Uterus (tissue), 4 donors: ENCODE data around the gene HEMK1. TPM values are rescaled to one million over a fixed set of nuclear protein-coding genes. Genes with fewer than 3 reads are reported as not detected.

ENCODE experiments used
- DNase-seq, 2 donors: peaks; one replicate each; pipeline ENCODE4 v3.0.0-alpha.2; 2019 to 2020
- H3K27ac ChIP-seq, 2 donors: fragments of 200-600 bp; sonication (generic); 1 replicate in 1 of 2; 2 replicates in 1 of 2; pipeline ENCODE4 v1.5.1; 2016 to 2018
- H3K27me3 ChIP-seq, 2 donors: fragments of 200-600 bp; sonication (generic); one replicate each; pipeline ENCODE4 v1.5.1; 2018 to 2019; ENCODE audit warnings: control low read depth in 1 of 2
- H3K36me3 ChIP-seq, 2 donors: fragments of 200-600 bp; sonication (generic); one replicate each; pipeline ENCODE4 v1.5.1; 2019; ENCODE audit warnings: control low read depth in 1 of 2
- H3K4me1 ChIP-seq, 2 donors: fragments of 200-600 bp; sonication (generic); one replicate each; pipeline ENCODE4 v1.5.1; 2018 to 2019; ENCODE audit warnings: control low read depth in 1 of 2
- H3K4me3 ChIP-seq, 2 donors: fragments of 200-600 bp; sonication (generic); 1 replicate in 1 of 2; 2 replicates in 1 of 2; pipeline ENCODE4 v1.5.1; 2018 to 2019; ENCODE audit warnings: mild to moderate bottlenecking in 1 of 2
- H3K9me3 ChIP-seq, 2 donors: fragments of 200-600 bp; sonication (generic); one replicate each; pipeline ENCODE4 v1.5.1; 2019; ENCODE audit warnings: control low read depth in 1 of 2
- CTCF ChIP-seq, 4 experiments: fragments of 200-600 bp in 2 of 4; fragments of 450-650 bp in 2 of 4; sonication (generic) in 2 of 4; IDR thresholded peaks; one replicate each; pipeline ENCODE4 v1.5.1; 2016 to 2019; ENCODE audit warnings: antibody characterized with exemption in 4 of 4, mild to moderate bottlenecking in 2 of 4, moderate library complexity in 1 of 4
- POLR2A ChIP-seq, 2 donors: fragments of 450-650 bp; IDR thresholded peaks; one replicate each; pipeline ENCODE4 v1.6.1; 2016; ENCODE audit warnings: antibody characterized with exemption in 2 of 2, mild to moderate bottlenecking in 1 of 2, moderate library complexity in 1 of 2
- intact Hi-C: fragments of 100-400 bp; cut with DNase I; formaldehyde crosslinking; loops from one replicate; pipeline ENCODE4 v1.15.1; 2023; ENCODE audit warnings: low total_unique reads
- total RNA-seq, 4 donors: library from RNA; depleted of rRNA in 3 of 4; stranded (reverse); fragments of >200 nt in 3 of 4; gene quantifications; one replicate each; pipeline versions ENCODE4 v1.1.0 to v1.2.4, GENCODE V29; 2014 to 2023
- donor health status: DM: yes; HTN: yes; CAD: no.

HEMK1 gene
- total RNA-seq, 4 donors from 2014 or later, result 0.77 to 26.5 (median 11.4) TPM

GRCh38 chr3:50545781-50546180, 23.5 kb upstream of the HEMK1 start:
- intact Hi-C loops, result loop anchor here (10.0 kb wide), 1 partner anchor 171 kb away; no protein-coding TSS in a partner anchor
- no peak for DNase-seq
- Histone ChIP-seq H3K4me3 (no peak overlapping the region), H3K36me3 (no peaks in the 10 kb centered on the region), H3K27me3 (no peaks in the 10 kb centered on the region), H3K4me1 (no peaks in the 10 kb centered on the region), H3K9me3 (no peaks in the 10 kb centered on the region), H3K27ac (no peak overlapping the region)
- TF ChIP-seq POLR2A (IDR thresholded peaks at IDR 0.05), result no peak
- no peak for TF ChIP-seq CTCF (IDR thresholded peaks at IDR 0.05)

GRCh38 chr3:50549226-50549625, 20.1 kb upstream of the HEMK1 start:
- Histone ChIP-seq H3K4me1 (no peaks in the 10 kb centered on the region), H3K9me3 (no peaks in the 10 kb centered on the region), H3K36me3 (no peaks in the 10 kb centered on the region), H3K27me3 (no peaks in the 10 kb centered on the region), H3K4me3 (no peak overlapping the region), H3K27ac (no peak overlapping the region)
- TF ChIP-seq POLR2A (IDR thresholded peaks at IDR 0.05) (no peak), CTCF (IDR thresholded peaks at IDR 0.05) (no peak)
- no peak for DNase-seq
- intact Hi-C loops, result loop anchor here (10.0 kb wide), 1 partner anchor 174 kb away; no protein-coding TSS in a partner anchor

- no peaks in the 10 kb centered on the region for H3K9me3 ChIP-seq
- DNase-seq, result peak; percentile 46 to 52
- no peaks in the 10 kb centered on the region for H3K4me1 ChIP-seq
- H3K27ac ChIP-seq, result no peak overlapping the region
- H3K4me3 ChIP-seq, result no peak overlapping the region
- intact Hi-C loops, result no loop called here
- H3K27me3 ChIP-seq, result no peaks in the 10 kb centered on the region
- TF ChIP-seq CTCF (IDR thresholded peaks at IDR 0.05) (peak; percentile 45 to 59 (median 52)), POLR2A (IDR thresholded peaks at IDR 0.05) (no peak)
- H3K36me3 ChIP-seq, result no peaks in the 10 kb centered on the region
These were observed 19.1 kb upstream of the HEMK1 start for GRCh38 chr3:50550079-50550736.

- Histone ChIP-seq H3K27ac (no peak overlapping the region), H3K36me3 (no peaks in the 10 kb centered on the region), H3K27me3 (no peaks in the 10 kb centered on the region), H3K9me3 (no peaks in the 10 kb centered on the region), H3K4me3 (no peak overlapping the region), H3K4me1 (no peaks in the 10 kb centered on the region)
- no peak for TF ChIP-seq POLR2A (IDR thresholded peaks at IDR 0.05)
- no peak for TF ChIP-seq CTCF (IDR thresholded peaks at IDR 0.05)
- intact Hi-C loops, result no loop called here
- no peak for DNase-seq
These were observed 18.2 kb upstream of the HEMK1 start for GRCh38 chr3:50551054-50551659.

GRCh38 chr3:50551681-50552435, 17.5 kb upstream of the HEMK1 start:
- H3K36me3 ChIP-seq, result no peaks in the 10 kb centered on the region
- H3K27ac ChIP-seq, result no peak overlapping the region
- intact Hi-C loops, result no loop called here
- TF ChIP-seq POLR2A (IDR thresholded peaks at IDR 0.05), result no peak
- TF ChIP-seq CTCF (IDR thresholded peaks at IDR 0.05), result no peak
- H3K9me3 ChIP-seq, result no peaks in the 10 kb centered on the region
- no peaks in the 10 kb centered on the region for H3K4me1 ChIP-seq
- H3K4me3 ChIP-seq, result no peak overlapping the region
- H3K27me3 ChIP-seq, result no peaks in the 10 kb centered on the region
- no peak for DNase-seq
